GM12801 (cell line): Measurements from ENCODE around the gene SEMA3C.

ENCODE experiments used
- TF ChIP-seq, protein P1 (sequence below): IDR thresholded peaks from one replicate; pipeline ENCODE4 v1.5.1; 2011; ENCODE audit warnings: control low read depth; ENCODE audit not compliant: insufficient read length; ENCODE audit errors: extremely low read depth

Gene SEMA3C

GRCh38 chr7:80940539-80941207, 21.8 kb upstream of the SEMA3C start:
- TF ChIP-seq, protein P1, sequence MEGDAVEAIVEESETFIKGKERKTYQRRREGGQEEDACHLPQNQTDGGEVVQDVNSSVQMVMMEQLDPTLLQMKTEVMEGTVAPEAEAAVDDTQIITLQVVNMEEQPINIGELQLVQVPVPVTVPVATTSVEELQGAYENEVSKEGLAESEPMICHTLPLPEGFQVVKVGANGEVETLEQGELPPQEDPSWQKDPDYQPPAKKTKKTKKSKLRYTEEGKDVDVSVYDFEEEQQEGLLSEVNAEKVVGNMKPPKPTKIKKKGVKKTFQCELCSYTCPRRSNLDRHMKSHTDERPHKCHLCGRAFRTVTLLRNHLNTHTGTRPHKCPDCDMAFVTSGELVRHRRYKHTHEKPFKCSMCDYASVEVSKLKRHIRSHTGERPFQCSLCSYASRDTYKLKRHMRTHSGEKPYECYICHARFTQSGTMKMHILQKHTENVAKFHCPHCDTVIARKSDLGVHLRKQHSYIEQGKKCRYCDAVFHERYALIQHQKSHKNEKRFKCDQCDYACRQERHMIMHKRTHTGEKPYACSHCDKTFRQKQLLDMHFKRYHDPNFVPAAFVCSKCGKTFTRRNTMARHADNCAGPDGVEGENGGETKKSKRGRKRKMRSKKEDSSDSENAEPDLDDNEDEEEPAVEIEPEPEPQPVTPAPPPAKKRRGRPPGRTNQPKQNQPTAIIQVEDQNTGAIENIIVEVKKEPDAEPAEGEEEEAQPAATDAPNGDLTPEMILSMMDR = no peak

DNA sequence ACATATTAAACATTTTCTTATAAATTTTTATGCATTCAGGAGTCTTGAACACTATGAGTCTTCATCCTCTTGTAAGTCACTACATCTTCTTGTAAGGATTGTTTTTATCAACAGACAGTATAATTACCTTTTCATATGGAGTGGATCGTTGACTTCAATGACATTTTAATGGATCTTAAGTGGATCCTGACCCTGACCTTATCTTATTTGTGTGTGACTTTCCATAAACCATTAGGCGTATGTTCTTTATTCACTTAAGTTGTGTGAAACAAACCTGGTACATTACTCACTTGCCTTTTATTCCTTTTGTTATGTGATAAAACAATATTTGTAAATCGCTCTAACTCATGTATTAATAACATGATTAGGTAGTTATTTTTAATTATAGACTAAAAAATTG, 18.5 kb upstream of the SEMA3C start:
- TF ChIP-seq, protein P1 = no peak

DNA sequence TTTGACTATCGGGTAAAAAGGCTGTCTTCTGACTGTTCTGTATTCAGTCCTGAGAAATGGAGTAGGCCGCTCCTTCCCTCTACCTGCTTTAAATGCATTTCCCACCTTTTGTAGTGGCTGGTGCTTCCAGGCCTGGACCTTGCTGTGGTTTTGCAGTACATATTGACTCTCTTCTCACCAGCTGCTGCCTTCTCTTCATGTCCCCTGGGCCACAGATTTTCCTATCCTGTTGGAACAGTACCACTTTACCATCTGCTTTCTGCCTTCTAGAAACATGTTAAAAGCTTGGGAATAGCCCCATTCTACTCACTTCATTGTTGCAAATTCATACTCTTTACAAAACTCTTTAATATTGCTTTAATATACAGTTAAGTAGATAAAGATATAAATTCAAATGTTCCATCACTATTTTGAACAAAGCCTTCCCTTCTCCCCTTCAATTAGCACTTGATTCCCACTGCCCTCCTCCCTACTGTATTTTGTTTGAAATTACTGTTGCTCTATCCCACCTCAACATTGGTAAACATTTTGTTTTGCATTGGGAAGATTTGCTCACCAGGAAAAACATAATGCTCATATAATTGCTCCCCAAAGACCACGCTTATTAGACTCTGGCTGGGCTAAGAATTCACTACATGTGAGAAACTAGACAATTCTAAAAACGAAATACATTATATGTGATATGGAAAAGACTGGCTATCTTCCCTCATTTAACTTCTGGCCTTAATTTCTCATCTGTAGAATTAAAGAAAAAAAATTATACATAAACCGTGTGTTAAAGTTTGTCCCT, 17.3 kb upstream of the SEMA3C start:
- TF ChIP-seq, protein P1 = no peak

DNA sequence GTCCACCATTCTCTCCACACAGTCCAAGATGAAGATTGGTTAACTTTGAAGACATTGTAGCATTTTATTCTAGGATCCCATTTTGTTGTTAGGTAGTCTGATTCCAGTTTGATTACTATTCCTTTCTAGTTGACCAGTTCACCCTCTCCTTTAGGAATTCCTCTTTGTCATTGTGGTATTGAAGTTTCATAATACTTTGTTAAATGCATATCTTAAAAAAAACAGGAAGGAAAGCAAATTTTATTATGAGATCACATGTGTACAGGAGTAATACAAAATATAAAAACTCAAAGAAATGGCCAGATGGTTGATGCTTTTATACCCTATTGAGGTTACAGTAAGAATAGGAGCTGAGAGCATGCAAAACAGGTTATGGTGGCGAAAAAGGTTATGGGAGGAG, 15.5 kb upstream of the SEMA3C start:
- TF ChIP-seq, protein P1 = no peak

DNA sequence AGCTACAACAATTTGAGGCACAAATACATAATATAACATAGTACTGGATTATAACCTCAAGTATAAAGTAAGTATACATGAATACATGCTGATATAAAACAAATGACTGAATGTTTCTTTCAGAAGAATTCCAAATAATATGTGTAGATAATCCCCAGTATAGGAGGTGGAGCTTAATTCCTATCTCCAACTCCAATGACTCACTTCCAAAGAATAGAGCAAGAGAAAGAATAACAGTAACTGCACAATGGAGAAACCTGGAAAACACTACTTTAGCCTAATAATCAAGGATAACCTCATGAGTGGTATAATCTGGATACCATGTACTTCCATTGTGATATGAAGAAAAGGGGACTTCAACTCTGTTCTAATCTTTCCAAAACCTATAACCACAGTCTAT, 13.7 kb upstream of the SEMA3C start:
- TF ChIP-seq, protein P1 = no peak

GRCh38 chr7:80929619-80930018, 10.8 kb upstream of the SEMA3C start:
- TF ChIP-seq, protein P1 = no peak

- TF ChIP-seq, protein P1 = no peak
These were observed 5.2 kb upstream of the SEMA3C start for GRCh38 chr7:80924090-80924489.
